ENCODE data around the gene UBA6.

Gene UBA6

GRCh38 chr4:67723341-67723740 is 22.4 kb upstream of the UBA6 start:
- peaks cover 15% of the 10 kb centered on the region for H3K4me1 ChIP-seq (ENCODE audit: low read depth, poor library complexity, severe bottlenecking)
- no peaks in the 10 kb centered on the region for H3K27me3 ChIP-seq (ENCODE audit: insufficient read depth, low read depth)
- H3K9ac ChIP-seq, result no peak overlapping the region
- H4K20me1 ChIP-seq (ENCODE audit: insufficient read depth), result no peaks in the 10 kb centered on the region
- no peak overlapping the region for H3K27ac ChIP-seq
- no peaks in the 10 kb centered on the region for H3K79me2 ChIP-seq (ENCODE audit: insufficient read depth, low read depth)
- H3K36me3 ChIP-seq (ENCODE audit: insufficient read depth), result no peaks in the 10 kb centered on the region
- no peak overlapping the region for H3K4me3 ChIP-seq (IDR thresholded peaks at IDR 0.05; ENCODE audit: insufficient read depth, low read depth, low read length)
- H3K4me2 ChIP-seq, result no peak overlapping the region
- no peak for TF ChIP-seq CTCF (conservative IDR thresholded peaks at IDR 0.05; ENCODE audit: low read depth, low read length)
- H2AFZ ChIP-seq (ENCODE audit: low read depth), result no peak overlapping the region

- Histone ChIP-seq H4K20me1 (ENCODE audit: insufficient read depth) (no peaks in the 10 kb centered on the region), H3K4me2 (no peak overlapping the region), H3K27me3 (ENCODE audit: insufficient read depth, low read depth) (no peaks in the 10 kb centered on the region), H3K79me2 (ENCODE audit: insufficient read depth, low read depth) (no peaks in the 10 kb centered on the region), H3K9ac (no peak overlapping the region), H2AFZ (ENCODE audit: low read depth) (no peak overlapping the region), H3K27ac (no peak overlapping the region), H3K36me3 (ENCODE audit: insufficient read depth) (no peaks in the 10 kb centered on the region), H3K4me3 (IDR thresholded peaks at IDR 0.05; ENCODE audit: insufficient read depth, low read depth, low read length) (no peak overlapping the region), H3K4me1 (ENCODE audit: low read depth, poor library complexity, severe bottlenecking) (peaks cover 9% of the 10 kb centered on the region)
- no peak for TF ChIP-seq CTCF (conservative IDR thresholded peaks at IDR 0.05; ENCODE audit: low read depth, low read length)
These were observed 21.0 kb upstream of the UBA6 start for GRCh38 chr4:67721770-67722597.

GRCh38 chr4:67721315-67721769 is 20.4 kb upstream of the UBA6 start:
- Histone ChIP-seq H3K27me3 (ENCODE audit: insufficient read depth, low read depth) (no peaks in the 10 kb centered on the region), H3K9ac (no peak overlapping the region), H3K79me2 (ENCODE audit: insufficient read depth, low read depth) (no peaks in the 10 kb centered on the region), H4K20me1 (ENCODE audit: insufficient read depth) (no peaks in the 10 kb centered on the region), H2AFZ (ENCODE audit: low read depth) (no peak overlapping the region), H3K36me3 (ENCODE audit: insufficient read depth) (no peaks in the 10 kb centered on the region), H3K4me1 (ENCODE audit: low read depth, poor library complexity, severe bottlenecking) (peaks cover 2% of the 10 kb centered on the region), H3K4me3 (IDR thresholded peaks at IDR 0.05; ENCODE audit: insufficient read depth, low read depth, low read length) (no peak overlapping the region), H3K27ac (no peak overlapping the region), H3K4me2 (no peak overlapping the region)
- TF ChIP-seq CTCF (conservative IDR thresholded peaks at IDR 0.05; ENCODE audit: low read depth, low read length), result no peak

GRCh38 chr4:67719953-67720617 is 19.1 kb upstream of the UBA6 start:
- Histone ChIP-seq H3K27me3 (ENCODE audit: insufficient read depth, low read depth) (no peaks in the 10 kb centered on the region), H3K4me3 (IDR thresholded peaks at IDR 0.05; ENCODE audit: insufficient read depth, low read depth, low read length) (no peak overlapping the region), H2AFZ (ENCODE audit: low read depth) (no peak overlapping the region), H3K36me3 (ENCODE audit: insufficient read depth) (no peaks in the 10 kb centered on the region), H3K4me1 (ENCODE audit: low read depth, poor library complexity, severe bottlenecking) (no peaks in the 10 kb centered on the region), H3K9ac (no peak overlapping the region), H3K4me2 (no peak overlapping the region), H3K27ac (no peak overlapping the region), H3K79me2 (ENCODE audit: insufficient read depth, low read depth) (no peaks in the 10 kb centered on the region), H4K20me1 (ENCODE audit: insufficient read depth) (no peaks in the 10 kb centered on the region)
- no peak for TF ChIP-seq CTCF (conservative IDR thresholded peaks at IDR 0.05; ENCODE audit: low read depth, low read length)

All from KMS-11 (cell line).